Osteoblast (primary cell): ENCODE measurements around the gene TNFRSF1A. TPM values are rescaled to one million over a fixed set of nuclear protein-coding genes. Genes with fewer than 3 reads are reported as not detected.

Experiments
- DNase-seq: peaks from one replicate; pipeline ENCODE4 v3.0.0; 2011; ENCODE audit warnings: low spot score, mixed read lengths; ENCODE audit not compliant: insufficient read length; ENCODE audit errors: missing footprints
- H2AFZ ChIP-seq: 2 replicates; pipeline ENCODE4 v1.6.0; 2011; ENCODE audit warnings: mild to moderate bottlenecking, low read length
- H3K27ac ChIP-seq: 2 replicates; pipeline ENCODE4 v1.5.1; 2011; ENCODE audit warnings: mild to moderate bottlenecking, low read depth, low read length, moderate library complexity
- H3K27me3 ChIP-seq: 2 replicates; pipeline ENCODE4 v1.6.0; 2012; ENCODE audit warnings: mild to moderate bottlenecking, control low read depth, inconsistent platforms, low read length, moderate library complexity; ENCODE audit not compliant: insufficient read depth
- H3K36me3 ChIP-seq: 2 replicates; pipeline ENCODE4 v1.5.1; 2011; ENCODE audit warnings: mild to moderate bottlenecking, low read length, control low read depth, moderate library complexity; ENCODE audit not compliant: insufficient read depth
- H3K4me1 ChIP-seq: 2 replicates; pipeline ENCODE4 v1.5.1; 2011; ENCODE audit warnings: mild to moderate bottlenecking, low read length, control low read depth, moderate library complexity; ENCODE audit not compliant: insufficient read depth
- H3K4me2 ChIP-seq: 2 replicates; pipeline ENCODE4 v1.6.0; 2011; ENCODE audit warnings: mild to moderate bottlenecking, low read length; ENCODE audit not compliant: insufficient read depth
- H3K4me3 ChIP-seq: fragments of 200-600 bp; sonication (generic); 3 replicates; pipeline ENCODE4 v1.5.1; 2012; ENCODE audit warnings: mild to moderate bottlenecking, low read length, inconsistent platforms; ENCODE audit not compliant: insufficient read depth
- H3K79me2 ChIP-seq: 2 replicates; pipeline ENCODE4 v1.6.0; 2012; ENCODE audit warnings: mild to moderate bottlenecking, low read length, control low read depth, inconsistent platforms; ENCODE audit not compliant: insufficient read depth
- H3K9me3 ChIP-seq: 2 replicates; pipeline ENCODE4 v1.5.1; 2011; ENCODE audit warnings: low read depth, low read length, control low read depth
- H4K20me1 ChIP-seq: 2 replicates; pipeline ENCODE4 v1.6.0; 2012; ENCODE audit warnings: mild to moderate bottlenecking, low read length, control low read depth; ENCODE audit not compliant: insufficient read depth
- total RNA-seq: library from RNA; depleted of rRNA; stranded (reverse); fragments of >200 nt; gene quantifications from 2 replicates; pipeline ENCODE4 v1.2.3, GENCODE V29; 2012
- TF ChIP-seq, protein P1 (sequence below): IDR thresholded peaks from 2 replicates; pipeline ENCODE4 v1.5.1; 2011; ENCODE audit warnings: mild to moderate bottlenecking, low read depth, low read length, moderate library complexity; ENCODE audit errors: extremely low read depth

Gene TNFRSF1A
- total RNA-seq, 1 donor = 228 TPM

DNA sequence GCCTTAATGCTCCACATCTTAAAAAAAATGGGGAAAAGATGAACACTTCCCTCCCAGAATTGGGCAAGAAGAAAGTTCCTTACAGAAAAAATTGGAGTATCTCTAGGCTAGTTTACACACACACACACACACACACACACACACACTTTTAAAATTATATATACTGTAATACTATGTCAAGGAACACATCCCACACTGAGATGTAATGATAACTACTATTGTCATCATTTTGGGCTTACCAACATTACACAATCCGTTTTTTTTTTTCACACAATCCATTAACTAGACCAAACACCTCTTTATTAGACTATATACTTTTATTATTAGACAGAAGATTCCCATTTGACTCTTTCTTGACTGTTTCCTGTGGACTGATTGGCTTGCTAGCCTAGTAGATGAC, 44.6 kb upstream of the TNFRSF1A start:
- H3K4me2 ChIP-seq = no peak overlapping the region
- H3K9me3 ChIP-seq = no peaks in the 10 kb centered on the region

DNA sequence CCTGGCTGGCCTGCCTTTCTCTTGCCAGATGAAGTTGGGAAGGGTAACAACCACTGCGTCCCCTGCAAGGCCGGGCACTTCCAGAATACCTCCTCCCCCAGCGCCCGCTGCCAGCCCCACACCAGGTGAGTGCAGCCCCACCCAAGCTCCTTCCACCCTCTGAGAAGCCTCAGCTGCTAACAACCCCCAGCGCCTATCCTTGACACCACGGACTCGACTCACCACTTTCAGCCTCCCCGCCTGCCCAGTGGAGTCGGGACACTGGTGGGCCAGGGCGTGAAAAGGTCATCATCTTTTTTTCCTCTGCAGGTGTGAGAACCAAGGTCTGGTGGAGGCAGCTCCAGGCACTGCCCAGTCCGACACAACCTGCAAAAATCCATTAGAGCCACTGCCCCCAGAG, 44.2 kb upstream of the TNFRSF1A start:
- Histone ChIP-seq H3K9me3 (no peaks in the 10 kb centered on the region), H3K27ac (no peak overlapping the region), H3K4me2 (no peak overlapping the region), H3K4me3 (no peak overlapping the region), H3K4me1 (peaks cover 22% of the 10 kb centered on the region), H3K36me3 (peaks cover 53% of the 10 kb centered on the region), H2AFZ (no peak overlapping the region), H3K27me3 (no peaks in the 10 kb centered on the region), H3K79me2 (peaks cover 43% of the 10 kb centered on the region), H4K20me1 (peaks cover 4% of the 10 kb centered on the region)
- peak; percentile 22 for DNase-seq
- TF ChIP-seq, protein P1, sequence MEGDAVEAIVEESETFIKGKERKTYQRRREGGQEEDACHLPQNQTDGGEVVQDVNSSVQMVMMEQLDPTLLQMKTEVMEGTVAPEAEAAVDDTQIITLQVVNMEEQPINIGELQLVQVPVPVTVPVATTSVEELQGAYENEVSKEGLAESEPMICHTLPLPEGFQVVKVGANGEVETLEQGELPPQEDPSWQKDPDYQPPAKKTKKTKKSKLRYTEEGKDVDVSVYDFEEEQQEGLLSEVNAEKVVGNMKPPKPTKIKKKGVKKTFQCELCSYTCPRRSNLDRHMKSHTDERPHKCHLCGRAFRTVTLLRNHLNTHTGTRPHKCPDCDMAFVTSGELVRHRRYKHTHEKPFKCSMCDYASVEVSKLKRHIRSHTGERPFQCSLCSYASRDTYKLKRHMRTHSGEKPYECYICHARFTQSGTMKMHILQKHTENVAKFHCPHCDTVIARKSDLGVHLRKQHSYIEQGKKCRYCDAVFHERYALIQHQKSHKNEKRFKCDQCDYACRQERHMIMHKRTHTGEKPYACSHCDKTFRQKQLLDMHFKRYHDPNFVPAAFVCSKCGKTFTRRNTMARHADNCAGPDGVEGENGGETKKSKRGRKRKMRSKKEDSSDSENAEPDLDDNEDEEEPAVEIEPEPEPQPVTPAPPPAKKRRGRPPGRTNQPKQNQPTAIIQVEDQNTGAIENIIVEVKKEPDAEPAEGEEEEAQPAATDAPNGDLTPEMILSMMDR = no peak

More for the DNA sequence above, 44.6 kb upstream of the TNFRSF1A start:
- Histone ChIP-seq H3K27ac (no peak overlapping the region), H2AFZ (no peak overlapping the region), H4K20me1 (peaks cover 4% of the 10 kb centered on the region), H3K79me2 (peaks cover 43% of the 10 kb centered on the region), H3K4me3 (no peak overlapping the region), H3K4me1 (peaks cover 22% of the 10 kb centered on the region), H3K36me3 (peaks cover 58% of the 10 kb centered on the region), H3K27me3 (no peaks in the 10 kb centered on the region)
- peak; percentile 73 for DNase-seq
- TF ChIP-seq, protein P1 = no peak

DNA sequence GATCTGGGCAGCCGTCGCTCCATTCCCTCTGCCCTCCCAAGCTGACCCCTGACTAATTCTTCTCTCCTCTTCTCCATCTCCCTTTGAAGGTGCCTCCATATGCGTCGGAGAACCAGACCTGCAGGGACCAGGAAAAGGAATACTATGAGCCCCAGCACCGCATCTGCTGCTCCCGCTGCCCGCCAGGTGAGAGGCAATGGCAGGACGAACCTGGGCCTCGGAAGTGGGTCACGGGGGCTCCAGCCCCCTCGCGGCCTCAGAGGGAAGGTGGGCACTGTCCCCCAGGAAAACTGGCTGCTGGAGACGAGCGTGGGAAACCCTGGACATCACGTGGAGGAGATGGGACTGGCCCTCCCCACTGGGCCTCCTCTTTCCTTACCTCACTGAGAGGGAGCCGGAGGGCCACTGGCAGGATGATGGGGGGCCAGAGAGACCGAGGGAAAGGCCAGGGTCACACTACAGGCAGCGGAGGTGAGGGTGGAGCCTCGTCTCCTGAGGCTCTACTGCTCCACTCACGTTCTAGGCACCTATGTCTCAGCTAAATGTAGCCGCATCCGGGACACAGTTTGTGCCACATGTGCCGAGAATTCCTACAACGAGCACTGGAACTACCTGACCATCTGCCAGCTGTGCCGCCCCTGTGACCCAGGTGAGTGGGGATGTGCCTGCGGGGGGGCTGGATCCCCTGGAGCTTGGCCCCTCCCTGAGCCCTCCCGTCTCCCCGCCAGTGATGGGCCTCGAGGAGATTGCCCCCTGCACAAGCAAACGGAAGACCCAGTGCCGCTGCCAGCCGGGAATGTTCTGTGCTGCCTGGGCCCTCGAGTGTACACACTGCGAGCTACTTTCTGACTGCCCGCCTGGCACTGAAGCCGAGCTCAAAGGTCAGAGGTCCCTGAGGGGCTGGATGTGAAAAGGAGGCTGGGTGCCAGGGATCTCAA, 42.9 kb upstream of the TNFRSF1A start:
- Histone ChIP-seq H3K27me3 (no peaks in the 10 kb centered on the region), H3K27ac (peak overlapping the region; percentile 84), H3K79me2 (peaks cover 43% of the 10 kb centered on the region), H3K4me3 (peak overlapping the region; percentile 85), H3K36me3 (peaks cover 41% of the 10 kb centered on the region), H4K20me1 (peaks cover 4% of the 10 kb centered on the region), H2AFZ (peak overlapping the region; percentile 72), H3K4me2 (peak overlapping the region; percentile 88), H3K9me3 (no peaks in the 10 kb centered on the region), H3K4me1 (peaks cover 25% of the 10 kb centered on the region)
- DNase-seq = peak; percentile 91
- TF ChIP-seq, protein P1 = no peak
